ENCODE results near the gene C11orf91.

The C11orf91 gene

GRCh38 chr11:33694346-33695050, 6.1 kb downstream of the C11orf91 start:
- no peak for DNase-seq (ENCODE audit: low read depth)
- H3K4me3 ChIP-seq (ENCODE audit: low read length), result no peak overlapping the region

DNA sequence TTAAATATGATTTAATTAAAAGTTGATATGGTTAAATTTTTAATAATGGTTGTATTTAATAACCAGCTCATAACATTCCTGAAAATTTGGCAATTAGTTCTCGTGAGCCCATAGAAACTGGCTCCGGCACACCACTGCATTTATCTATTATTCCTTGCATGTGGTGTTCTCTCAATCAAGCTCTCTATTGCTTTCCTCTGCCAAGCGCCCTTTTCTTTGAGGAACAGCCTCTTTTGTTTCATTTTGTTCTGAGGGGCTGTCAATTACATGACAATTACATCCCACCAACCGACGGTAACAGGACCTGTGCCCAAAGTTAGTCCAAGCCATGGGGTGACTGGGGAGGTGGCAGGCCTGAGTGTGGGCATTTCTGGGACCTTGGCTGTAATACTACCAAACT, 8.1 kb downstream of the C11orf91 start:
- TF ChIP-seq, protein P1, sequence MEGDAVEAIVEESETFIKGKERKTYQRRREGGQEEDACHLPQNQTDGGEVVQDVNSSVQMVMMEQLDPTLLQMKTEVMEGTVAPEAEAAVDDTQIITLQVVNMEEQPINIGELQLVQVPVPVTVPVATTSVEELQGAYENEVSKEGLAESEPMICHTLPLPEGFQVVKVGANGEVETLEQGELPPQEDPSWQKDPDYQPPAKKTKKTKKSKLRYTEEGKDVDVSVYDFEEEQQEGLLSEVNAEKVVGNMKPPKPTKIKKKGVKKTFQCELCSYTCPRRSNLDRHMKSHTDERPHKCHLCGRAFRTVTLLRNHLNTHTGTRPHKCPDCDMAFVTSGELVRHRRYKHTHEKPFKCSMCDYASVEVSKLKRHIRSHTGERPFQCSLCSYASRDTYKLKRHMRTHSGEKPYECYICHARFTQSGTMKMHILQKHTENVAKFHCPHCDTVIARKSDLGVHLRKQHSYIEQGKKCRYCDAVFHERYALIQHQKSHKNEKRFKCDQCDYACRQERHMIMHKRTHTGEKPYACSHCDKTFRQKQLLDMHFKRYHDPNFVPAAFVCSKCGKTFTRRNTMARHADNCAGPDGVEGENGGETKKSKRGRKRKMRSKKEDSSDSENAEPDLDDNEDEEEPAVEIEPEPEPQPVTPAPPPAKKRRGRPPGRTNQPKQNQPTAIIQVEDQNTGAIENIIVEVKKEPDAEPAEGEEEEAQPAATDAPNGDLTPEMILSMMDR (conservative IDR thresholded peaks at IDR 0.05; ENCODE audit: low read depth, low read length), result no peak
- no peak for DNase-seq (ENCODE audit: low read depth)
- H3K4me3 ChIP-seq (ENCODE audit: low read length), result no peak overlapping the region

More at GRCh38 chr11:33694346-33695050, 6.1 kb downstream of the C11orf91 start:
- TF ChIP-seq, protein P1 (conservative IDR thresholded peaks at IDR 0.05; ENCODE audit: low read depth, low read length), result no peak

DNA sequence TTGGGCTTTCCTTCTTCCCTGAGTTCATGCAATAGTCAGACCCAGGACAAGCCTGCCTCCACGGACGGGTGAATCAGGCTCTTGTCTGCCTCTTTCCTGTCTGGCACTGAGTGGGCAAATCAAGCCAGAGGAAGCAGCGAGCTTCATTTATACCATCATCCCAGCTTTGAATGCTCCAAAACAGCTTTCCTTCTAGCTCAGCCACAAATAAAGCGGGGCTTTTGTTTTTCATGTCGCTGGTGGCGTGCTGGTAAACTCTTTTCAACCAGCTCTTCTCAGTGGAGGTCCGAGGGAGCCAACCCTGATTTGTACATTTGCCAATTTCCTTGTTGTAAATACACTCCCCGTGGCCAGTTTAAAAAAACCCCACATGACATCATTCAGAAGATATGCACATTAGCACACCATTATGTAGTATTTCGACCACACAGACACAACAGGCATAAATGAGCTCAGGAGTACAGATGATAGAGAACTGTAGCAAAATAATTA, 8.6 kb downstream of the C11orf91 start:
- peak; percentile 89 for DNase-seq (ENCODE audit: low read depth)
- TF ChIP-seq, protein P1 (conservative IDR thresholded peaks at IDR 0.05; ENCODE audit: low read depth, low read length), result no peak
- peak overlapping the region; percentile 8 for H3K4me3 ChIP-seq (ENCODE audit: low read length)

DNA sequence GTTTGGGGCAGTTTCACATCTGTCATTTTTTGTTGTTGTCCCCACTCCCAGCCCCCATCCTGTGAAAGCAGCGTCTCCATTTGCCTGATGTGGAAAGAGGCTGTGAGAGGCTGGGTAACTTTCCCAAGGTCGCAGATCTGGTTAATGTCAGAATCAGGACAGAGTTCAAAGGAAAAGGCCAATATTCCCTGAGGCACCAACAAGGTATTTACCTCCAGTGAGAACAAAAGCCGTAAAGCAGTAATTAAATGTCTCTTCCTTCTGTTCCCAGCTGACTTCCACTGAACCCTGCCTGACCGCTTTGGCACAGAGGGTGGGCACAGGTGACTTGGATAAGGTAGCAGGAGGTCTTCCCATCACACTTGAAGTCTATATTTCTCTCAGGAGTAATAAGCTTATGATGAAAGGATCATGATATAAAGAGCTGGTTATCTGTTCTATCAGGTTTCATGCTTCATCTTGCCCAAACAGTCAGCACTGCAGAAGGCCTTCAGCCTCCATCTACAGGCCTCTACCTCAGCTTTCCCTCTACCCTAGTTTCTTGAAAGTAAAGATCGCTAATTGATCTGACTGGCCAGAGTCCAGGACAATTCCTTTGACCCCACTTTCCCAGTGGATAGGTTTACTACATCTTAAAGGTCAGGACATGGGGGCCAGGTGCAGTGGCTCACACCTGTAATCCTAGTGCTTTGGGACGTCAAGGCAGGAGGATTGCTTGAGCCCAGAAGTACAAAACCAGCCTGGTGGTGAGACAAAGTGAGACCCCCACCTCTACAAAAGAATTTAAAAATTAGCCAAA, 9.4 kb downstream of the C11orf91 start:
- DNase-seq (ENCODE audit: low read depth), result no peak
- TF ChIP-seq, protein P1 (conservative IDR thresholded peaks at IDR 0.05; ENCODE audit: low read depth, low read length), result no peak
- H3K4me3 ChIP-seq (ENCODE audit: low read length), result no peak overlapping the region

DNA sequence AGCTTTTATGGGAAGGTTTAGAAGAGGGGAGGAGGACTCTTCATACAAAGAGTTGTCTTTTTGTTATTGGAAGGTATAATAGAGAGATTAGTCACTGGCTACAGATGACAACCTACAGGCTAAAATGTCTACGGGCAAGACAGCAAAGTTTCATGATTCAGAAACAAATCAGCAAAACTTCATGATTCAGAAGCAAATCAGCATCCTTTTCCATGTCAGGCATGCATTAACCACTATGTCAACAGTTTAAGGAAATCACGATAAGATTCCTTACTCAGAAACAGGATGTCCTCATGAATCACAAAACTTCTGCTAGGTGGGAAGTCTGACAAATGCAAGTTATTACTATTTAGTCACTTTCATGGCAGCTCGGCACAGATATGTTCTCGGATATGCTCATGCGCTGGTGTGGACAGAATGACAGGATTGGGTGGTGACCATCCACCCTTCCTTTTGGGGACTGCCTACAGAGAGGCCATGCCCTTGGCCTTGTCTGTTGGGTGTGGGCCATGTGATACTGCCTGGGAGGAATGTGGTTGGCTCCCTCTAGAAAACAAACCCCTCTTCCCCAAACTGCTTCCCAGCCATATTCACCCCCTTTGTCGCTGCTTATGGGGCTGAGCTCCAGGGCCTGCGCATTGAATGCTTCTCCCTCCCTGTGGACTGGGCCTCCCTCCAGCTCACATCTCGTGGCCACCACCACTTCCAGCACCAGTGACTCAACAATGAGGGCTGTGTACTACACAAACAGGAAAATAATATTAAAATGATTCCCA, 10.1 kb downstream of the C11orf91 start:
- no peak overlapping the region for H3K4me3 ChIP-seq (ENCODE audit: low read length)
- TF ChIP-seq, protein P1 (conservative IDR thresholded peaks at IDR 0.05; ENCODE audit: low read depth, low read length), result no peak

DNA sequence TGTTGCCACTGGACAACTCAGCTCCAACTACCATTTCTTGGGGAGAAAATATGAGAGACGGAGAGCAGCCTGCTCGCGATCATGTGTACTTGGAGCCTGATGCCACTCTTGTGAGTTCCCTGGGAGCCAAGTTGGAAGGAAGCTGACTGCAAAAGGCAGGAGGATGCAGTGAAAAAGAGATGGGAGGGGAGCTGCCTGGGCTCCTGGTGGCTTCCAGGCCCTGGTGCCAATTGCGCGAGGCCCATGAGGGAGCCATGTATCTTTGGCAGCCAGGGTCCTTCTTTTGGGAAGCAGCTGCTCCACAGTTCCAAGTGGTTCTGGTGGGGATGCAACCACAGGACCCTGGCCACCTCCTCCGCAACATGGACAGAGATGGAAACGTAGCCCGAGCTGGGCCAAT, 11.1 kb downstream of the C11orf91 start:
- DNase-seq (ENCODE audit: low read depth), result no peak
- TF ChIP-seq, protein P1 (conservative IDR thresholded peaks at IDR 0.05; ENCODE audit: low read depth, low read length), result no peak
- H3K4me3 ChIP-seq (ENCODE audit: low read length), result no peak overlapping the region

More for the DNA sequence above, 10.1 kb downstream of the C11orf91 start:
- peak; percentile 46 for DNase-seq (ENCODE audit: low read depth)

Data from retinal pigment epithelial cell (primary cell).